HTR-8/SVneo (cell line): ENCODE data around the gene ZNF831.
A peak's percentile ranks its signal among the peaks of the same experiment; 100 is the strongest.

Experiments
- DNase-seq: peaks from one replicate; pipeline ENCODE4 v3.0.0; 2011; ENCODE audit warnings: low spot score, mixed read lengths; ENCODE audit not compliant: insufficient read length
- FAIRE-seq: peaks from 2 replicates; lab custom pipeline; 2011; peaks lifted over from hg19 to GRCh38; lab: Jason Lieb, UNC

ZNF831 gene

DNA sequence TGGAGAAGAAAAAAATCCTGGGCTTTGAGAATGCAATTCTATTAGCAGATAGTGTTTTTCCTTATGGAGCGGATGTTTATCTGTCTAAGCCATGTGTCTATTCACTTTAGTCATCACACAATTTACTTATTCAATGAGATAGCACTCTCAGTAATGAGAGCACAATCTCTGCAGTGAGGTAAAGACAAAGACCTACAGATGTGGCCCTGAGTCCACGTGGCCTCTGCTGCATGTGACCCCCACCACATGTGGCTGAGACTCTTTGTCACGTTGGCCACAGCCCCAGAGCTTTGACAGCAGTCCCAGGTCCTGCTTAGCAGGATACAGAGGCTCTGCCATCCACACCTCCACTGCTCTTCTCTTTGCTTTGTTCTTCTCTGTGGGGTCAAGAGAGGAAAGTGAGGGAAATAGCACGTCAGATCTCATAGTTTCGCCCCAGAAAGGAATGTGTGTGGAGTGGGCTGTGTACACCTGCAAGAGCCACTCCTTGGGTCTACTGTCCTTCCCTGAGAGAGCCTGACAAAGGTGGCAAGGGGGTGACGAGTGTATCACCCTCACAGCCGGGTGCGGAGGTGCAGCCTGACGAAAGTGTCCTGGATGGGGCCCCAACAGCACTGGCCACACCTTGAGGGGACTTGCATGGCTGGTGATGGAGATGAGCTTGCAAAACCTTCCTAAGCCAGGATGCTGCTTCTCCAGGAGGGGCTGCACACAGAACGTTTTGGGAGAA lies 40.7 kb downstream of the ZNF831 start:
- FAIRE-seq (peak; percentile 89), DNase-seq (no peak)

DNA sequence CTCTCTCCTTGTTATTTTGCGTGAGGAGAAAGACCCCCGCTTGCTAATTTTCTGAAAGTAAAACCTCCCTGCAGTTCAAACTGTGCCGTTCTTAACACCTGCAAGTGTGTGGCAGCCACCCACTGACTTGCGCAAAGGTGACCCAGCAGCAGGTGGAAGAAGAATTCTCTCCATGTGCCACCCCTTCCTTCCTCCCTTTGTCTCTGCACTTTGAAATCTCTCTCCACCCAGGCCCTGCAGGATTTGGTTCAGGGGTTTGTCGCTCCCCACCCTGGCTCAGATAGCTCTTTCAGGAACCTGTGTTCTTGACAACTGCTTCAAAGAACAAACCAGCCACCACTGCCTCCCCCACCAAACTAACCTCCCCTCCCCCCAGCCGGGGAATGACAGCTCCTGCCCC lies 41.4 kb downstream of the ZNF831 start:
- FAIRE-seq: peak; percentile 77
- no peak for DNase-seq

DNA sequence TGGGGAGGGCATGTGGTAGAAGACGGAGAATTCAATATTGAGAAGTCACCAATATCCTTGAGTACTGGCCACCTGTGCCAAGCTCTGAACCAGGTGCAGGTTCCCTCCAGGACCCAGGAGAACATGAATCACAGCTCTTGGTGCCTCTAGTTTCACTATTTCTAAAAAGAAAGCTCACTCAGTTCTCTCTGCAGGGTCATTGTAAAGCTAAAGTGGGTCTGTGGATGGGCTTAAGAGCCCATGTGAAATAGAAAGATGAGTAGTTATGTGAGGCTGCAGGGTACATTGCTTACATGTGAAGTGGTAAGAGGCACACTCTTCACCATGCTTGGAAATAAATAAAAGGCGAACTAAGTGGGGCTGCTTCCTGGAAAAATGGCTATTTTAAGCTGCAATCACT lies 43.6 kb downstream of the ZNF831 start:
- FAIRE-seq: no peak

DNA sequence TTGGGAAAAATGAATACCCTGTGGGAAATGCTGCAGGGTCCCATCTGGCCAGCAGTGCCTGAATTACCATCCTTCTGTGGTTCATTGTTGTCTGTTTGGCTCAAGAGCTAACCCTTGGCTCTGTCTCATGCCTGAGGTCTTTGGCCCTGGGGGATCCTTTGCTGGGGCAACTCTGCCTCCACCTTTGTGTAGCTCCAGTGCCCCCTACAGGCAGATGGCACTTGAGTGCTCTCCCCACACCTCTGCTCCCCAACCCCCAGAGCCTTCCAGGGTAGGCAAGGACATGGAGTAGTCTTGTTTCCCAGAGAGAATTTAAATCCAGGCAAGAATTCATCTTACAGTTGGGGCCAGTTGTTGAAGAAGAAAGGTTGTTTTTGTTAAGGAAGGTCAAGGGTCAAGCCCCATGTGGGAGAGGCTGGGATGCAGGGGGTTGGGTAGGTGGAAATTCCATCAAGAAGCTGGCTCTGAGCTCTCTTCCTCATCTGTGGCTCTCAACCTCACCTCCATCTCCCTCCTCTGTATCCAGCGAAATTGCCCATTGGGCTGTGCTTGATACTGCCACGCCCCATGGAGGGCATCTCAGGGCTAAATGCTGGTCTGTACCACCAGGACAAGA lies 44.2 kb downstream of the ZNF831 start:
- FAIRE-seq (peak; percentile 93), DNase-seq (no peak)

More for the DNA sequence above, 43.6 kb downstream of the ZNF831 start:
- DNase-seq: no peak

DNA sequence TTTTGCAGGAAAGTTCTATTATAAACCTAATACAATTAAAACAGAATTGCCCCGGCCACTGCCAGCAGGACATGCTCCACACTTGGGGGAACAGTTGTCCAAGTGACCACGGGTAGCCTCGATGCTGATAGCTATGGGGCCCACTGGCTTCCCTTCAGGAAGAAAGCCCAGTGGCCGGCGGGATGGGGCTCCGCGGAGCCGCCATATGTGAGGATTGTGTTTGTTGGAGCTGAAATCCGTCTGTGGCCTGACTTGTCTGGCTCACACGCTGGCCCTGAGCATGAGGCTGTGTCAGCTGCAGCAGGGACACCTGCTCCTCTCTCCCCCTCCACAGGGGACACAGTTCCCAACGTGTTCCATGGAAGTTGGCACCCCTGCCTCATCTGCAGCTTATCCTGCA lies 46.6 kb downstream of the ZNF831 start:
- no peak for DNase-seq
- FAIRE-seq: no peak

DNA sequence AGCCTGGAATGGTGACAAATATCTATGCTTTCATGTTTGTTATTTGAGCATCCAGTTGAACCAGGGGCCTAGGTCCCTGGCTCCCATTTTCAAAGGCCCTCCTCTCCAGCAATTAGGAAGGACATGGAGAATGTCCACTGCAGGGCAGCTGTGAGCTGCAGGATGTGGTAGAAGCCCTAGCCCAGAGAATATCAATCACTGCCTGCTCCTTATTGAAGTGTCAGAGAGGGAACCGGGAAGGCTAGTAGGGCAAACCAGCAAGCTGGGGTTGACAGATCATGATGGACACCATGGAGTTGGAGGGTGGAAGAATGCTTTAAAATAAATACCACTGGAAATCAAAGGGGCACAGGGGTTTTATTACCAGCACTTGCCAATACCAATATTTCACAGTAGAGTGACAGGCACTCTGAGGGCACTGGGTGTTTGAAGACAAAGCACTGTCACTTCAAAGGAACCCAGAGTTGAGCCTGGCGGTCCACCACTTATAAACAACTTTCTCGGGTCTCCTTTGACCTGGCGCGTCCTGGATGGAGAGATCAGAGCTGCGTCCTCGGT lies 47.7 kb downstream of the ZNF831 start:
- peak; percentile 73 for FAIRE-seq
- DNase-seq: no peak

DNA sequence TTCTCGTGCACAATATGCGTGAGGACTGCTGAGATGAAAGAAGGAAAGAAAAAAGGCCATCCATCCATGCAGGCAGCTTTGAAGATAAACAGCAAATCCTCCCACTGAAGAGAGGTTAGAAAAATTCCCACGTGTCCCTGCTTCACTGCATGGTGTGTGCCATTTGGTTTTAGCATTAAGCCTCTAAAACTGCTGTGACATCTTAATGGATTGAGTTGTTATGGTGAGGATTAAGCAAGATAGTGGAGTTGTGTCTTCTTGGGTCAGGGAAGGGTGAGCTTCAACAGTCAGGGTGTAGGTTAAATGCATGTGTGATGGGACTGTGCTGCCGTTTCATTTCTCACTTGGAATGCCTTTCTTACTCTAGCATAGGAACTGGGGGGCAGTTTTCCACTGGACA lies 50.5 kb downstream of the ZNF831 start:
- no peak for FAIRE-seq
- no peak for DNase-seq

DNA sequence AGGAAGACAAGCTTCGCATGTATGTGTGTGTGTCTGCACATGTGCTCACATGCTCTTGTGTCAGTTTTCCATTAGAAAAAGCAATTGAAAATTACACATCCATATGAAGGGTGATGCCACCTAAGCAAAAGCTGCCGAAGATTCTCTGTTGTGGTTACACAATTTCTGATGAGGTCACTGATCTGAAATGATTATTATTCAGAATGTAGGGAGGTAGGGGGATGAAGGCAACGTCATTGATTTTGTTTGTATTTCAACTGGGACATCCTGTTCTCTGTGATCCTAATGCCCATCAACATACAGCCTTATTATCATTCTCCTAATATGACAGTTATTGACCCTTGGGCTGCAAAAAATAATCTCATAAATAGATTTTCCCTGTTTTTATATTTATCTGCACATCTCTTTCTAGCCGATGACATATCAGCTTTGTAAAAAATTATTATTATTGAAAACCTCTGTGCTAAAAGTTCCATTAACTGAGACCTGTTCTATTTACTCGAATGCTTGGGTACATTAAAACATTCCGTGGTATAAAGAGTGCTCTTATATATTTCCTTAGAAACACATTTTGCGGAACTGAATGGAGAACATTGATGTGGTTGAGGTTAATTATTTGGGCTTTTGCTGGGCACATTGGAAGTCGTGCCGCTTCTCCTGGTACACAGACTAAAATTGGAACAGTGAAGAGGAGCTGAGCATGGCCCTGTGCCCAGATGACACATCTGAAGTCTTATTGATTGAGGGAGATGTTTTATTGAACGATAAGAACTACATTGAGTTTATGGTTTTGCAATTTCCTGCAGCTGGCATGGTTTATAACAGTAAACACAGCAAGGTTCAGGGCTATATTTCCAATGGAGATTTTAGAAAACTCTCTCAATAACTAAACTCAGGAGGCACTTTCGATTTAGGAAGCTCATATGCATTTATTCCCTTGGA lies 51.3 kb downstream of the ZNF831 start:
- DNase-seq (no peak), FAIRE-seq (no peak)

DNA sequence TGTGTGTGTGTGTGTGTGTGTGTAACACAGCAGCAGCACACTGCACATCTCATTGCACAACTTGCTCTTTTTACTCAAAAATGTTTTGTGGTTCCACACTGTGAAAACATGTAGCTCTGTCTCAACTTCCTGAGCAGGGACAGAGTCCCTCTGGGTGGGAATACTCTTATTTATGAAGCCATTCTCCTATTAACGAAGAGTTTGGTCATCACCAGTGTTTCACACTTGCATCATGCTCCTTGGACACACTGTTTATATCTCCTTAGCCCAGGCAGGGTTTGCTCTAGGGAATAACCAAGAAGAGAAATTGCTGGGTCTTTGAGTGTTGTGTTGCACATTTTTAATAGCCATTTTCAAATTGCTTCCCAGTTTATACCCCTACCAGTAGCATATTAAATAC lies 53.6 kb downstream of the ZNF831 start:
- FAIRE-seq: peak; percentile 92
- DNase-seq: no peak

DNA sequence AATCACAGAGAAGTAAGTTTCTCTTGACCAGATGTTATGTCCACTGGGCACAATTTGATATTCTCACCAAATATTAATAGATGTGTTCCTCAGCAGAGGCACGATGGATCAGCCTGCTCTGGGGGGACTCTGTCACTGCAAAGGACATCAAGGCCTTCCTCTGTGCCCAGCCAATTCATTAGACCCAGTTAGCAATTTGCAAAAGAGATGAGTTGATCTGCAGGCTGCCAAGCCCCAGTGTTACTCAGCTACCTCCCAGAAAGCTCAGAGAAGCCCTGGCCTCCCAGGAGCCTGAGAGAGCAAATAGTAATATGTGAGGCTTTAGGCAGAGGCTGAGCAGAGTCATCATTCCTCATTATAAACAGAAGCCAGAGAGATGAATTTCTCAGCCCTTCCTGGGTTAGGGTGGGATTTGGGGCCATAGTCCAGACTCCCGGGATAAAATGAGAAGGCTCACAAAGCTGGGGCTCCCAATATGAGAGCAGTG lies 54.2 kb downstream of the ZNF831 start:
- FAIRE-seq (no peak), DNase-seq (no peak)

DNA sequence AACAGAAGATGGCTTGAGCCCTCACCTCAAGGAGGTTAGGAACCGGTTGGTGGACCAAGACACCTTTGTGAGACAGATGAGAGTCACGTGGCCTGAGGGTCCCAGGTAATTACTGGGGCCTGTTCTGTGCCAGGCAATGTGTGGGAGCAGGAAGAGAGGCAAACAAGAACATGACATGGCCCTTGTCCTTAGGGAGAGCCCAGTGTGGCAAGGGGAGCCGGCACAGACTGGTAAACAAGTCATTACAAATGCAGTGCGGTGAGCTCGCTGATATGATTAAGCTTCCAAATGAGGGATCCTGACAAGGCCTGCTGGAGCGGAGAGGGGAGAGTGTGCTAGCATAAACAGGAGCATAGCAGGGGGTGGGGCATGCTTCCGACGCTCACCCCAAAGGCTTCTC lies 55.6 kb downstream of the ZNF831 start:
- no peak for DNase-seq
- peak; percentile 87 for FAIRE-seq

DNA sequence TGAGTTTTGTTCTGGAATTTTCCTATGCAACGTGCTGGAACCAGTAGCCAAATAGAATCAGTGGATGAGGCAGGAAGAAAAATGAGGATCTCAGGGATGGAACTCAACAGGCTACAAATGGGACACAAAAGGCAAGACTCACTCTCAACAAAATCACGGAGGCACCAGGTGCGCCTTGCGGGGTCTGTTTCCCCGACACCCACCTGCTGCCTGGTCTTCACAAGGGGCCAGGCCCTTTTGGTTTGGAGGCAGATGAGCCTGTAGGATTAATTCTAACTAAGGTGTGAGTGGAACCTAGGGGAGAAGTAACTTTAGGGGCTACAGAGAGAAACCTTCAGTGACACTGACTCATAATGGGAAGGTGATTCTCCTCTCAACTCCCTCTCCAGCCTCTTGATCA lies 56.5 kb downstream of the ZNF831 start:
- FAIRE-seq (no peak), DNase-seq (no peak)

DNA sequence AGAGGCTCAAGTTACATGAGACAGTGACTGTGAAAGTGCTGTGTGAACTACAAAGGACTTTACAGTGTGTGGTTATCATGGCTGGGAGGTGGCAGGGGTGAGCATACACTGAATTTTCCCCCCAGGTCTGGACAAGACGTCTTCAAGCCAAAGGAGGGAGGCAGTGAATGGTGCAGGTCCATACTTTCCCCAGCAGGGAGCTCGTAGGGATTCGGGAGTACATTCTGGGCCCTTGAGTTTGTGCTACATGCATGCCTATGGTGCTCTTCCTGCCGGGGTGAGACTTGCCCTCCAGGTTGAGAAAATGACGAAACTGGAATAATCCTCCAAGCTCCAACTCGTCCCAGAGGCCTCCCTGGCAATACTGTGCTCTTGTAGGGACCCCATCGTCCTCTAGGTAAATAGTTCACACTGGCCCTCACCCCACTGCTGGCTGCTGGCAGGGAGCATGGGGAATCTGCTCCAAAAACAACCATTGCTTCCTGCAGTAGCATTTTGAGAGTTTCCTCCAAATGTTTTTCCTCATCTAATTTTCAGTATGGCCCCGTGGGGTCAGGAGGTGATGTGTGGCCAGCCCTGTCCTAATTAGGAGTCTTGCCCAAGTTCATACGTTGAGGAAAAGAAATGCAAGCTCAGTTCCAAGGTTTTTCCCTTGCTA lies 57.6 kb downstream of the ZNF831 start:
- peak; percentile 85 for FAIRE-seq
- DNase-seq: peak; percentile 44

DNA sequence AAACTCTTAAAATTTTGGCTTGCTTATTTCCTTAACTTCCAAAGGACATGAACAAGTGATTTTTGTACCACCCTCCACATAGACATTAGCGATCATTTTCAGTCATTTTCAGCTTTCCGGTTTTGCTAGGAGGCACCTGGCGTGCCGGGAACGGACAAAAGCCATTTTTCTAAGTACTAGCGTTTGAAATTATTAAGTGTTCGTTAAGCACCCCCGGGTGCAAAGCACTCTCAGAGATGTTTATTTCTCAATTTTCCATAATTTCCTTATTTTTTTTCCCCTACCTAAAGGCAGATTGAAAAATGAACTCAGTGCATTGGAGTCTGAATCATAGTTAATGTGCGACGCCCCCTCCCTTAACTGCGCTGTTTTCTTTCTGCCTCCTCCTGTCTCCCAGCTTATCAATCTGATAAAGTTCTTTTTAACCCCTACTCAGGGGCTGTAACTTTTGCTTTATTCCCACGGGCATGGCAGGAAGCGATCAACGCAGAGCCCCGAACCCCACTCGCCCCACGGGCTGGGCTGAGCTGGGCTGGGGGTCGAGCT lies 58.2 kb downstream of the ZNF831 start:
- peak; percentile 58 for FAIRE-seq
- DNase-seq: no peak

DNA sequence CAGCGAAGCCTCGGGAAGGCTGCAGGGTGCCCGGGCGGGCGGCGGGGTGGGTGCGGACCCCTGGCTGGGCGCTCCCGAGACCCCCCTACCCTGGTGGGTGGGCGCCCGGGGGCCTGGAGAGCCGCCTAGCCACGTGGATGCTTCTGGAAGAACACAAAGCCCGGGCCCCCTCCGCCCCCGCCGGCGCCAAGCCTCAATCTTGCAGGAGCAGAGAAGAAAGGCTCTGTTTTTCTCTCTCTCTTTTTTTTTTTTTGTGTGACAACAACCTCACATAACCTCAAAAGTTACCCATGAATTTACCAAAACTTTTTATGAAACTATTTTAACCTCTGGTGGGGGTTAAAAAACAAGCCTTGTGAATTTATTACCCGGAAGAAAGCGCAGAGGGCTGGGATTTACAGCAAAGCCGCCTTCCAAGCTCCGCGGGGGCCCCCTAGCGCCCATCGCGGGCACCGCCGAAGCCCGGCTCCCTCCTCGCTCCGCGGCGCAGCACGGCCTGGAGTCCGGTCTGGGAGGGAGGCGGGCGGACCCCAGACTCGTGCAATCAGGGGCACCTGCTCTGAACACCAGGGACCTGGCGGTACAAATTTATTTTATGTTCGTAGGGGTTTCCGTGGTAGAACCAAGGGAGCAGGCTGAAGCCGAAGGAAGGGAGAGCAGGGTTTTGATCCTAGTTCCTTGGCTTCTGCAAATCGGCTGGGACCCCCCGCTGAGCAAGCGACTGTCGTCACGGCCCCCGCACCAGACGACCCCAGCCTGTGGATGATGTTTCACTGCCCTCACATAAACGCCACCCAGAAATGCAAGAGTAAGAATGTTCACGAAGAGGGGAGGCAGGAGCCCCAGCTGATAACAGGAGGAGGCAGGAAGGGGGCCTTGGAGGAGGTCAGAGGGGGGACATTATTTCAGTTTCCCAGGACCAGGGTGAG lies 58.9 kb downstream of the ZNF831 start:
- peak; percentile 95 for DNase-seq
- FAIRE-seq: peak; percentile 86

DNA sequence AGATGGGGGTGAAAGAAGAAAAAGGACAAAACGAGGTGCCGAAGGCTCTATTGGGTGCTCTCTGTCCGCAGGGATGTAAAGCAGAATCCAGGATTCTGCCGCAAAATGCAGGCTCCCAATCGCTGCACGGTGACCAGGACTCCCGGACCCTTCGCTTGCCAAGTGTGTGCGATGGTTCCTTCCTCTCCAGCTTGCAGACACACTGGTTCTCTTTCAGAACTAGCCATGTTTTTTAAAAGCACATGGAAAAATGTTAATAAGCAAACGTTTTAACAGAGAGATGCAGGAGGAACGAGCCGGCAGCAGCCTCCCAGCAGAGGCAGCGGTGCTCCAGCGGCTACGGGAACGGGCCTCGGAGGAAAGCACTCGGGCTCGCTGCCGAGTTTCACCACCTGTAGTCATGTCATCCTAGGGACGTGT lies 59.6 kb downstream of the ZNF831 start:
- DNase-seq: peak; percentile 52
- peak; percentile 79 for FAIRE-seq

DNA sequence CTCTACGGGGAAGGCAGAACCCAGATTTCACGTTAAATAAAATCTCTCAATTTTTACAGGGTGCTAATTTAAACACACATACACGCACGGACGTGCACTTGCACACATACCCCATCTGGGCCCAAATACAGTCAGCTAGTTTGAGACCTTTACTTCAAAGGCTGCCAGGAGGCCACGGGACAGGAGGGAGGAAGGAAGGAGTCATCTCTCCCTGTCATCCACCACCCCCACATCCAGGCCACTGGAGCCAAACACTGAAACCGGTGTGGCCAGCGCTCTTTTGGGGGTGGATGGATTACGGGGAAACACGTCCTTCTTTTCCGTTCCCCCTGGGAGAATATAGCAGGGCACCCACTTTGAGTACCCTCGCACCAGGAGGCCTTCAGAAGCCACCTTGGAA lies 60.1 kb downstream of the ZNF831 start:
- no peak for DNase-seq
- no peak for FAIRE-seq

DNA sequence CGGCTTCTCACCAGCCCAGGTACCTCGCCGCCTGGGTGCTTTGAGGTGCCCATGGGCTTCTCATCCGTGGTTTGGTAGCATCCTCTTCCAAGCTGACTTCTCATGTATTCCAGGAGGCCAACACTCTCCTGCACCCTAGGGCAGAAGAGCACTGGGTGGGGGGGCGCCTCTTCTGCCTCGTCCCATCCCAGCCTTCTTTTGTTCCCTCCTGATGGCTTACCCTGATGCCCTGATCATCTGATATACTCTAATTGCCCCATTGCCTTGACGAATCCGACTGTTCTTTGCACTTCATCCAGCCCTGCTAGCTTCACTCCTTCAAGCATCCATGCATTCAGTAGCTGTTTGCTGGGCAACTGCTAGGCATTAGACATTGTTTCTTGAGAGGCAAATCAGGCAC lies 60.6 kb downstream of the ZNF831 start:
- FAIRE-seq: peak; percentile 81
- DNase-seq: no peak

DNA sequence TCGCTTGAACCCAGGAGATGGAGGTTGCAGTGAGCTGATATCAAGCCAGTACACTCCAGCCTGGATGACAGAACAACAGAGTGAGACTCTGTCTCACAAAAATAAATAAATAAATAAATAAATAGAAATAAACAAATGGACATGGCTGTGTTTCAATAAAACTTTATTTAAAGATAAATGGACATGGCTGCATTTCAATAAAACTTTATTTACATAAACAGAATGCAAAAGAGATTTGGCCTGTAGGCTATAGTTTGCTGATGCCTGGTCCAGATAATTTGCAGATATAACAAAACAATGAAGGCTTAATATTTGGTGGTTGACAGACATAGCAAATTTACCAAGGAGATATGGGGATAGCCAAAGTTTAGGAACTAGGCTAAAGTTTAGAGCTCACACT lies 66.8 kb downstream of the ZNF831 start:
- FAIRE-seq (no peak), DNase-seq (no peak)
